HFF-Myc (cell line): Measurements from ENCODE around the gene RHBDD3.

ENCODE experiments used
- DNase-seq: peaks from one replicate; pipeline ENCODE4 v3.0.0-alpha.2; 2011; ENCODE audit warnings: low read depth; ENCODE audit errors: extremely low read depth
- H3K4me3 ChIP-seq: replicated peaks from 2 replicates; pipeline ENCODE4 v1.5.1; 2011; ENCODE audit warnings: low read depth, mild to moderate bottlenecking, control low read depth, low read length
- TF ChIP-seq, protein P1 (sequence below): IDR thresholded peaks from 2 replicates; pipeline ENCODE4 v1.5.1; 2012; ENCODE audit warnings: mild to moderate bottlenecking, low read depth, low read length, control low read depth; ENCODE audit errors: missing control alignments

RHBDD3 gene

DNA sequence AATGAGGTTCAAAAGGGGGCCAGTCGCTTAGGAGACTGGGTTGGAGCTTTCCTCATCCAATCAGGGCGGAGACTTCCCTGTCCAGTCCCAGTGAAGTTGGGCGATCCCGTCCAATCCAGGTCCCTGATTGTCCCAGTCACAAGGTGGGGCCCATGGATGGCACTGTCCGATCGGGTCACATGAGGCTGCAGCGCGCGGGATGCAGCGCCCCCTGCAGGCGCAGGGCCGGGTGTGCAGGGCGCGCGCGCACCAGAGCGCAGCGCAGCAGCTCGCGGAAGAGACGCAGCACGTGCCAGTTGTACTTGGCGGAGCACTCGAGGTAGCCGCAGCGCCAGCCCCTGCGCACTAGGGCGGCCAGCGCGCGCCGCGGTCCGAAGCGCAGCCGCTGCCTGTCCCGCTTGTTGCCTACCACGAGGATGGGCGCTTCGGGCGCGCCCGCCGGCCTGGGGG lies 45.4 kb upstream of the RHBDD3 start:
- TF ChIP-seq, protein P1, sequence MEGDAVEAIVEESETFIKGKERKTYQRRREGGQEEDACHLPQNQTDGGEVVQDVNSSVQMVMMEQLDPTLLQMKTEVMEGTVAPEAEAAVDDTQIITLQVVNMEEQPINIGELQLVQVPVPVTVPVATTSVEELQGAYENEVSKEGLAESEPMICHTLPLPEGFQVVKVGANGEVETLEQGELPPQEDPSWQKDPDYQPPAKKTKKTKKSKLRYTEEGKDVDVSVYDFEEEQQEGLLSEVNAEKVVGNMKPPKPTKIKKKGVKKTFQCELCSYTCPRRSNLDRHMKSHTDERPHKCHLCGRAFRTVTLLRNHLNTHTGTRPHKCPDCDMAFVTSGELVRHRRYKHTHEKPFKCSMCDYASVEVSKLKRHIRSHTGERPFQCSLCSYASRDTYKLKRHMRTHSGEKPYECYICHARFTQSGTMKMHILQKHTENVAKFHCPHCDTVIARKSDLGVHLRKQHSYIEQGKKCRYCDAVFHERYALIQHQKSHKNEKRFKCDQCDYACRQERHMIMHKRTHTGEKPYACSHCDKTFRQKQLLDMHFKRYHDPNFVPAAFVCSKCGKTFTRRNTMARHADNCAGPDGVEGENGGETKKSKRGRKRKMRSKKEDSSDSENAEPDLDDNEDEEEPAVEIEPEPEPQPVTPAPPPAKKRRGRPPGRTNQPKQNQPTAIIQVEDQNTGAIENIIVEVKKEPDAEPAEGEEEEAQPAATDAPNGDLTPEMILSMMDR = peak; percentile 74
- no peak for DNase-seq
- H3K4me3 ChIP-seq = no peak overlapping the region

DNA sequence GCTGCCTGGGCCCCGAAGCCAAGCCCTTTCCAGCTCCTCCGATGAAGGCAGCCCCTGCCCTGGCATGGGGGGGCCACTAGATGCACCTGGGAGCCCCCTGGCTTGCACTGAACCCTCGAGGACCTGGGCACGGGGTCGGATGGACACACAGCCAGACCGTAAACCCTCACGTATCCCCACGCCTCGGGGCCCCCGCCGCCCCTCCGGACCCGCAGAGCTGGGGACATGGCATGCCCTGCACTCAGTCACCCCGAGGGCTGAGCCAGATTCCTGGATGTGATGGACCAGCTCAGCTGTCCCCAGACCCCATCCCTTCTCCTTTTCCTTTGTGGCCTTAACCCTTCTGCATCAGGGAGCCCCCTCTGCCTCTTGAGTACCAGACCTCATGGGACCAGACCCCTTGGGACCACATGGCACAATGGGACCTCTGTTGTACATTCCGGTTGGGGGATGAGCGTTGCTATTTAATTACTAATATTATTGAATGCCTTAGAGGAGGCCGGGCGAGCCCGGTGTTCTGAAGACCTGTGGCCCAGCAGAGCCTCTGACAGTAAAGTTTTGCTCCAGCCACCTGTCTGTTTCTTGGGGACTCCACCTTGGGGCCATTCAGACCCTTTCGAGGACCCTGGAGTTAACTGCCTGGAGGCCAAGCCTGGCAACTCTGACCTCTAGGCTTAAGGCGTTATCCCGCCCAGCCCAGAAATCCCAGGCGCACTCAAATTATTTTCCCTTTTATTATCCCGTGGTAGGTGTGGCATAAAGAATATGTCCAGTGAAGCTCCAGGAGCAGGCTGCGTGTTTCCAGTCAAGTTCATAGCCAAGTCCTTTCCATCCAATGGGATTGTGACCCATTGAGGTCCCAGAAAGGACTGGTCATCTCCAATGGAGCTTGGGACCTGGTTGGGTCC lies 44.7 kb upstream of the RHBDD3 start:
- DNase-seq = no peak
- no peak overlapping the region for H3K4me3 ChIP-seq
- TF ChIP-seq, protein P1 = no peak

DNA sequence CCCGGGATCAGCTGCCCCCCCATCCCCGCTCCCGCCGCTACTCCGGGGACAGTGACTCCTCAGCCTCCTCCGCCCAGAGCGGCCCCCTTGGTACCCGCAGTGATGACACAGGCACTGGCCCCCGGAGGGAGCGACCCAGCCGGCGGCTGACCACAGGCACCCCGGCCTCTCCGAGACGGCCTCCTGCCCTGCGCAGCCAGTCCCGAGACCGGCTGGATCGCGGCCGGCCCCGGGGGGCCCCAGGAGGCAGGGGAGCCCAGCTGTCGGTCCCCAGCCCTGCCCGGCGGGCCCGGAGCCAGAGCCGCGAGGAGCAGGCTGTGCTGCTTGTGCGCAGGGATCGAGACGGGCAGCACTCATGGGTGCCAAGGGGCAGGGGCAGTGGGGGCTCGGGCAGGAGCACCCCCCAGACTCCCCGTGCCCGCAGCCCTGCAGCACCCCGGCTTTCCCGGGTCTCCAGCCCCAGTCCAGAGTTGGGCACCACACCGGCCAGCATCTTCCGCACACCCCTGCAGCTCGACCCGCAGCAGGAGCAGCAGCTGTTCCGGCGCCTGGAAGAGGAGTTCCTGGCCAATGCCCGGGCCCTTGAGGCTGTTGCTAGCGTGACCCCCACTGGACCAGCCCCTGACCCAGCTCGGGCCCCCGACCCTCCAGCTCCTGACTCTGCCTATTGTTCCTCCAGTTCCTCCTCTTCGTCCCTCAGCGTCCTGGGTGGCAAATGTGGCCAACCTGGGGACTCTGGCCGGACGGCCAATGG lies 43.9 kb upstream of the RHBDD3 start:
- TF ChIP-seq, protein P1 = no peak
- no peak for DNase-seq
- no peak overlapping the region for H3K4me3 ChIP-seq

DNA sequence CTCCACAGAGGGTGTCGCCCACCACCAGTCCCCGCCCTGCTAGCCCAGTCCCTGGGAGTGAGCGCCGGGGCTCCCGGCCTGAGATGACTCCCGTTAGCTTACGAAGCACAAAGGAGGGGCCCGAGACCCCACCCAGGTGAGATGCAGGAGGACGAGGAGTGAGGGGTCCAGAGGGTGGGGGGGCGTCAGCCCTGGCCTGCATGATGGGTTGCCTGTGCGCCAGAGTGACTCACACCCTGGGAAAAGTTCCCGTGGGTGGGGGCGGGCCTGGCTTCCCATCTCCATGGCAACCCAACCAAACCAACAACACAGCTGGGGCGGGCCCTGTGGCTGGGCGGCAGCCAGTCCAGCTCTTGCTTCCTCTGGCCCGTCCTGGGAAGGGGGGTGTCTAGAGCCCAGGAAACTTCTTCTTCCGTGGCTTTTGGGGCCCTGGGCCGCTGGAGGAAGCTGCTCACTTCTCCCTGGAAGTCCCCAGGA lies 43.1 kb upstream of the RHBDD3 start:
- DNase-seq = peak; percentile 89
- TF ChIP-seq, protein P1 = no peak
- no peak overlapping the region for H3K4me3 ChIP-seq

DNA sequence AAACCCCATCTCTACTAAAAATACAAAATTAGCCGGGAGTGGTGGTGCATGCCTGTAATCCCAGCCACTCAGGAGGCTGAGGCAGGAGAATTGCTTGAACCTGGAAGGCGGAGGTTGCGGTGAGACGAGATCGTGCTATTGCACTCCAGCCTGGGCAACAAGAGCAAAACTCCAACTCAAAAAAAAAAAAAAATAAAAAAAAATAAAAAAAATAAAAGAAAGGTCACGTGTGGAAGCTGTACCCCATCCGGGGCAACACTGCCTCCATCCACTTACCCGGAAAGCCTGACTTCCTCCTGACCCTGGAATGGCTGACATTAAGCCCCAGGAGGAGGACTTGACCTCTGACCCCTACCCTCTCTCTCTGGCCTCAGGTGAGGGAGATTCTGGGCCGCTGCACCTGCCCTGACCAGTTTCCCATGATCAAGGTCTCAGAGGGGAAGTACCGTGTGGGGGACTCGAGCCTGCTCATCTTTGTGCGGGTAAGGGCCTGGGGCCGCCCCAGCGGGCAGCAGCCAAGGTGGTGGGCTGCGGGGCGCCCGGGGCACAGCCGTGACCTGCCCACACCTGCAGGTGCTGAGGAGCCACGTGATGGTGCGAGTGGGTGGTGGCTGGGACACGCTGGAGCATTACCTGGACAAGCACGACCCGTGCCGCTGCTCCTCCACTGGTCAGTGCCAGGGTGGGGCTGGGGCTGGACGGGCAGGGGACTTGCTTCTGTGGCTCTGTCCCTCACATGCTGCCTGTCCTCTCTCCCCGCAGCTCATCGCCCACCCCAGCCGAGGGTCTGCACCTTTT lies 42.5 kb upstream of the RHBDD3 start:
- H3K4me3 ChIP-seq = no peak overlapping the region
- DNase-seq = no peak
- TF ChIP-seq, protein P1 = no peak

DNA sequence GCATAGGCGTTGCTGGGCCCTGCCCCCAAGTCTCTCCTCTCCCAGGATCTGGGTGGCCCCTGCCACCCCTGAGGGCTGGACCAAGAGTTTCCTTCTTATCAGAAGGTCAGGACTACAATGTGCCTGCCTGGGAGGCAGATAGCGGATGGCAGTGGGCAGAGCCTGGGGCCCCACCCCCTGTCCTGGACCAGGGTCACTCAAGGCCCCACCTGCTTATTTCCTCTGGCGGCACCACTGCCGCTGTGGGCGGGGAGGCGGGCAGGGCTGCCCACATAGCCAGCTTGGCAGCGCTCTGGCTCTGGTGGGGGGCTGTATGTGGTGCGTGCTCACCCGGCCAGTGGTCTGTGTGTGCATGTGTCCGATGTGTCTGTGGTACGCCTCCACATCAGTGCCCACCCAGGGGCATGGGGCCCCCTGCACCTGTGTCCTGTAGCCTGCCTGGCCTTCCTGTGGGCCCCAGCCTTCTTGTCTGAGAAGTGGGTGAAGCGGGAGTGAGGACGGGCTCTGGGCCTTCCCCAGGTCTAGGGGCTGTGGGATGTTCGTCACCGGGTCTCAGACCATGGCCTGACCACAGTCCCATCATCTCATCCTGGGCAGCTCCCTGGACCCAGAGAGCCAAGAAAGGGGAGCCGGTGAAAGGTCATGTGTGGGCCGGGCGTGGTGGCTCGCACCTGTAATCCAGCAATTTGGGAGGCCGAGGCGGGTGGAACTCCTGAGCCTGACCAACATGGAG lies 41.7 kb upstream of the RHBDD3 start:
- TF ChIP-seq, protein P1 = no peak
- peak overlapping the region; percentile 23 for H3K4me3 ChIP-seq
- DNase-seq = no peak
